ENCODE data around the gene PXMP2.
"Not testable (repeated sequence)": the region's sequence is repeated elsewhere in the genome, so short reads cannot be mapped to it uniquely, and the experiment has no call there.

The PXMP2 gene

DNA sequence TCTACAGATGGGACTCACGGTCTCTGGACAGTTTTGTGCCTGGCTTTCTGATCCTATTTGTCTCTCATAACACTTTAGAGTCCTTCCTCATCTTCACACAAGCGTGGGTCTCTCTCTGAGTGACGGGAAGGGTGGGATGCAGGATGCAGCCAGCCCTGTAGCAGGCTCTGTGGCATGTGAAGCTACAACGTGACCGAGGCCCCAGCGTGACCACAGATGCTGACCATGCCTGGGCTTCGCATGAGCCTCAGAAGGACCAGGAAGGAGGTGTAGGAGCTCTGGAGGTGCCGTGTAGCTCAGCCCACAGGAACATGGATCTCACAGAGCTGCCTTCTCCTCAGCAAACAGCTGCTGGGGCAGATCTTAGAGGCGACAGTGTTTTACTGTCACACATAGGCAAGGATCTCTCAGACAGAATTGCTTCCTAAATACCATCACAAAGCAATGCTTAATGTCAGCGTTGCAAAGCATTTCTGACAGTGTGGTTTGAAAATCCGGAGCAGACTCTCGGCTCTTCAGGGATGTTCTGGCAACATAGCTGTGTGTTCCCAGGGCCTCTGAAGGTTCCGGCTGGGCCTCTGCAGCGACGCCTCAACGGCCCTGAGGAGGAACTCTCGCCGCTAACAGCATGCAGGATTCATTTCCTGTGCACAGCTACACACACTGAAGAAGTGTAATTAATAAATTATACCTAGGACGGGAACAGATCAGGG lies 52.4 kb downstream of the PXMP2 start:
- peak in 1 of 10 donors; percentile 63 for DNase-seq
- intact Hi-C loops (cut with DNase I), result no loop called here

DNA sequence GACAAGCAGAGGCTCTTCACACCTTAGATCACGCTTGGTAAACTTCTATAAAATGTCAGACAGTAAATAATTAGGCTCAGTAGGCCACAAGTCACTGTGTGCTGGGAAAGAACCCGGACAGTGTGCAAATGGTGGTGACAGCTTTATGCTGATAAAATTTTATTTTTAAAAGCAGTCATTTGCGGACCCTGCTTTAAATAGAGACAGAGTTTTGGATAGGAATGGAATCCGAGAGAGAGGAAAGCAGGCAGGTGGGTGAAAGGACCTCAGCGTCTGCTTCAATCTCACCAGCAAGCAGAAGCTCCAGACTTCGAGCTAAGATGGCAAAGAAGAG lies 52.9 kb downstream of the PXMP2 start:
- intact Hi-C loops (cut with DNase I), result no loop called here
- DNase-seq, result no peak

DNA sequence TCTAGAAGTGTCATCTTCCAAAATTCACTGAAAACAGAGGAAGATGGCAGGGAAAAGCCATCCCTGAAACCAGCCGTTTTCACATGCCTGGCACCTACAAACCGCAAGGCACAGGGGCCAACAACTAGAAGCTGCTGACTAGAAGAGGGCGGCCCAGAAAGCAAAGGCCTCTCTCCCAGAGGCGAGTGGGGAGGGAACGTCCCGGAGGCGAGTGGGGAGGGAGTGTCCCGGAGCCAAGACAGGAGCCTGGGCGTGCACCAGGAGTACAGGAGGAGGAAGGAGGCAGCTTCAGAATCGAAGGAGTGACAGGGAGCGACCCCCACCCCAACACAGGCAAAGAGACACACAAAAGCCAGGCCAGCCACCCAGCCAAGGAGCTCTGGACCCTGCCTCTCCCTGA lies 53.3 kb downstream of the PXMP2 start:
- intact Hi-C loops (cut with DNase I), result no loop called here
- DNase-seq, result peak in 1 of 10 donors; percentile 11

DNA sequence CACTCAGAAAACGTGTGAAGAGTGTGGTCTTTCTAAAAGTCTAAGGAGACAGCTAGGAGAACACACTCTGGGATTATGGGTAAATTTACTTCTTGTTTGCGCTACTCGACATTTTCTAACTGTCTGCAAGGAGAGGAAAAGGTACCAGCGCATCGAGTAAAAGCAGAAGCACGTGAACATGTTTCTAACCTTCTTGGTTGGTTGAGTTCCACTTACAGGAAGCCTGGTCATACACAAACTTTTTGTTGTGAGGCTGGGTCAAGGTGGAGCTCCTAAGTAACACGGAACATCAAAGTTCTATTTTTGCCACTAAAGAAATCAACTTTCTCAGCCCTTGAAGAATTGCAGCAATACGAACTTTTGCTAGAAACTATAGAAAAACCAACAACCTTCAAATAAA lies 54.2 kb downstream of the PXMP2 start:
- DNase-seq, result no peak
- intact Hi-C loops (cut with DNase I), result no loop called here

DNA sequence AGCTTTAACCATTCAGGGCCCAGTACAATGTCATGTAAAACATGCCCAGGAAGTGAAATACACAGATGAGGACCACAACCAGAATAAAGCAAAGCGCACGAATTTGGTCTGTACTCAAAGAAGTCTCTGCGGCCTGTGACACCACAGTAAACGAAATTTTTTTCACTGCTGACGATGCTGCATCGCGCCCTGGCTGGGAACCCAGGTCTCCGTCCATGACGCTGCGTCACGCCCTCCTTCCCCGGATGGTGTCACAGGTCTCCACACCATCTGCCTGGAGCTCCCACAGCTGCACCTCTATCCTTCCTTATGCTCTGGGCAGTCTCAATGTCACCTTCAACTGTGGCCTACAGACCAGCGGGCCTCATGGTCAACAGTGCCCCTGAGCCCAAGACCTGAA lies 56.4 kb downstream of the PXMP2 start:
- intact Hi-C loops (cut with DNase I), result no loop called here
- DNase-seq, result peak in 2 of 10 donors; percentile 43 to 80

DNA sequence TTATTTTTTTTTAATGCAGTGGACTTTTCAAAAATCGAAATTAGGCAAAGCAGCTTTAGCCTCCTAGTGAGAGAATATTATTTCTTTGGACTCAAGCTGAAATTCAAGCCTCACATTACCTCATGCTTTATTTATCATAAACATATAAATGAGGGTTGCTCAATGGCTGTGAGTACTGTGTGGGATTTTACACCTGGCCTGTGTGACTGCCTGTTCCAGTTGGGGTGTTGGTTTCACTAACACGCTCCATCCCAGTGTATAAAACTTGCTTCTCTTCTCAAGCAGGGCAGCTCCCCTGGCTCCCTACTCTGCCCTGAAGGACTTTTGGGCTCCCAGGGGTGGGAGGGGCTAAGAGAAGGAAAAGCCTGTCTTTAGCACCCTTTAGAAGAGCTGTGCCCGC lies 59.2 kb downstream of the PXMP2 start:
- DNase-seq, result no peak
- intact Hi-C loops (cut with DNase I), result no loop called here

DNA sequence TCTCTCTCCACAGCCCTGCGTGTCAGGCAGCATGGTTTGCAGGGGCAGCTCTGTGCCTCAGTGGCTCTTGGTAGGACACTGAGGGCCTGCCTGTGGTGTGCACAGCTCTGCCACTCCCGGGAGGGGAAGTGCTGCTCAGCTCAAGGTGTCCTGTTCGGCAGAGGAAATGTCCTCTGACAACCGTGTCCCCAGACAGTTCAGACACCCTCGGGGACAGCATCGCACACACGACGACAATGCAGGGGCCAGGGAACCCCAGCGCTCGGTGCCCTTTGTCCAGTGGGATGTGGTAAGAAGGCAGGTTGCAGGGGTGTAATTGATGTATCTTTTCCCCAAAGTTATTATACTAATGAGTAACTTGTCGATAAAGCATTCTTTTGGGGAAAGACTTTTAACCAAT lies 60.0 kb downstream of the PXMP2 start:
- DNase-seq, result peak in 1 of 10 donors; percentile 65
- intact Hi-C loops (cut with DNase I), result no loop called here

DNA sequence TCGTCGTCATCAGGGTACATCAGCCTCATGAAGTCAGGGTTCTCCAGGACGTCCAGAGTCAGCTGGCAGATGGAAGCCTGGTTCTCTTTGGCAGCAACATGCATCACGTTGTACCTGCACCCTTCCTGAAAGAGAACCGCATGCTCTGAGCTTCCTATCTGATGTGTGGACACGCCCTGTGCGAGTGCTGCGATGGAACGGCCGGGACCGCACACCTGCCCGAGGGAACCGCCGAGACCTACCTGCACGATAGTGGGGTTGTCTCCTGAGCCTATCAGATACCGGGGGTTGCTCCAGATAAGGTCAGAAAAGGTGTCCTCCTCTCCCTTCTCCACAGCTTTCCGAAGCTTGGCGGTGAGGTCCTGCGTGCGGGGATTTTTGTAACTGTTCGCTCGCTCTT lies 60.5 kb downstream of the PXMP2 start:
- DNase-seq, result no peak
- intact Hi-C loops (cut with DNase I), result no loop called here

DNA sequence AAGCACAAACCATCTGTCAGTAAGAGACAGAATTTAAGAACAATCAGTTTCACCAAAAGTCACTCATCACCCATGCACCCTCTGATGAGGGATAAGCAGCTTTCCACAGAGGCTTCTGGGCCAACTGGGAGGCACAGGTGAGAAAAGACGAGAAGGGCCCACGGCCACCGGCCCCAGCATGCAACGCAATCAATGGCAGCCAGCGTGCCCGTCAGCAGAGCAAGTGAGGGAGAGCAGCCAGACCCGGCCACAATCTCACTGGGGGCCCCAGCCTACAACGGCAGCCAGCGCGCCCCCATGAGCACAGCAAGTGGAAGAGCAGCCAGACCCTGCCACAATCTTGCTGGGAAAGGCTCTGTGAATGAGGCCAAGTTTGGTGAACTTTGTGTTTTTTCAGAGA lies 60.9 kb downstream of the PXMP2 start:
- intact Hi-C loops (cut with DNase I), result no loop called here
- no peak for DNase-seq

DNA sequence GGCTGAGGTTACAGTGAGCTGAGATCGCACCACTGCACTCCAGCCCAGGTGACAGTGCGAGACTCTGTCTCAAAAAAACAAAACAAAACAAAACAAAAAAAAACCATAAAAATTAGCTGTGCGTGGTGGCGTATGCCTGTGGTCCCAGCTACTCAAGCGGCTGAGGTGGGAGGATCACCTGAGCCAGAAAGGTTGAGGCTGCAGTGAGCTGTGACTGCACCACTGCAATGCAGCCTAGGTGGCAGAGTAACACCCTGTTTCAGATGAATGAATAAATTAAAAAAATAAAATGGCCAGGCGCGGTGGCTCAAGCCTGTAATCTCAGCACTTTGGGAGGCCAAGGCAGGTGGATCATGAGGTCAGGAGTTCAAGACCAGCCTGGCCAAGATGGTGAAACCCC lies 66.3 kb downstream of the PXMP2 start:
- intact Hi-C loops (cut with DNase I); DNase-seq: not testable (repeated sequence)

DNA sequence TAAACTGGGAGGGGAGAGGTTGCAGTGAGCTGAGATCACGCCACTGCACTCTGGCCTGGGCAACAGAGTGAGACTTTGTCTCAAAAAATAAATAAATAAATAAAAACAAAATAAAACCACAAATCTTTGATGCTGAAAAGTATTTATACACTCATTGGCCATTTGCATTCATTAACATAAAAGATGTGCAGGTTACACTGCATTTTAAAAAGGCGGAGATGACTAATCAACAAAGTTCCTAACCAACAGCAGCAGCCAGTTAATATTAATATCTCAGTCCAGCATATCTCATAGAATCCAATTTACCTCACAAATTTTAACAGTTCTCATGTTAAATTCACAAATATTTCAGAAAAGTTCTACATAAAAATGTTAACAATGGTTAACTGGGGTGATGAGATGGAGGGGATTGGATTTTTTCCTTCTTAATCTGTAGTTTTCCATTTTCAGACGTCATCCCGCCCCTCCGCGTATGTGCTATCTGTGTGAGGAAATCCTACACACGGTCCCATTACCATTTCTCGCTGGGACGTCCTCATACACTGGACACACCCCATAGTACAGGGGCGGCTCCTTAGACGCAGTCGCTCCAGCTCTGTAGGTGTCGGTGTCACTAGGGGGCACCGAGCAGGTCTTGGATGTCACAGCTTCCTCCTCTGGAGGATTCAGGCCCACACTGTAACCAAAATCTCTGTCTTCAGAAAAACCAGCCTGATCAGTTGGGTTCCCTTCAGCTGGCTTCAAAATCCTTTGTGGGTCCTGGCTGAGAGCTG lies 67.0 kb downstream of the PXMP2 start:
- intact Hi-C loops (cut with DNase I), result no loop called here
- peak in 1 of 10 donors; percentile 8 for DNase-seq

All from posterior cingulate gyrus (tissue), 11 donors.